AG08395 (cell line): ENCODE results near the gene LIPI.
"Not testable (repeated sequence)": the region's sequence is repeated elsewhere in the genome, so short reads cannot be mapped to it uniquely, and the experiment has no call there.

Experiments
- DNase-seq: peaks from one replicate; pipeline ENCODE4 v3.0.0; 2012; ENCODE audit warnings: mixed read lengths, low spot score

Gene LIPI

GRCh38 chr21:14116080-14116481, 94.7 kb downstream of the LIPI start:
- no peak for DNase-seq

GRCh38 chr21:14115646-14116045, 95.1 kb downstream of the LIPI start:
- DNase-seq: no peak

DNA sequence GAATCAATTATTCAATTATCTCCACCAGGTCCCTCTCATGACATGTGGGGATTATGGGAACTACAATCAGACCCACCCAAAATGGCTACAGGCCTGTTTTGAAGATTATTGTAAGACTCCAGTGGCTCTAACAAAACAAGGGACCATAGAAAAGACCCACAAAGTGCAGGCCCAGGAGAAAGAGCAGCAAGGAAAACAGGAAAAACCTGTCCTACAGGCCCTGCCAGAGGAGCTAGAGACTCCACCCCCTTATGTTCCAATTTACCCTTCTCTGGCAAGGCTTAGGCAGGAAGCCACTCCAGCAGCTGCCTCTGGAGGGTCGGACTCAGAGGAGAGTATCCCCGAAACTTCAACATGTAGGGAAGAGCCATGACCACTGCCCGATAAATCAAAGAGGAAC, 96.5 kb downstream of the LIPI start:
- no peak for DNase-seq

GRCh38 chr21:14104564-14104963, 106.2 kb downstream of the LIPI start:
- DNase-seq: not testable (repeated sequence)

GRCh38 chr21:14099570-14099969, 111.2 kb downstream of the LIPI start:
- no peak for DNase-seq

DNA sequence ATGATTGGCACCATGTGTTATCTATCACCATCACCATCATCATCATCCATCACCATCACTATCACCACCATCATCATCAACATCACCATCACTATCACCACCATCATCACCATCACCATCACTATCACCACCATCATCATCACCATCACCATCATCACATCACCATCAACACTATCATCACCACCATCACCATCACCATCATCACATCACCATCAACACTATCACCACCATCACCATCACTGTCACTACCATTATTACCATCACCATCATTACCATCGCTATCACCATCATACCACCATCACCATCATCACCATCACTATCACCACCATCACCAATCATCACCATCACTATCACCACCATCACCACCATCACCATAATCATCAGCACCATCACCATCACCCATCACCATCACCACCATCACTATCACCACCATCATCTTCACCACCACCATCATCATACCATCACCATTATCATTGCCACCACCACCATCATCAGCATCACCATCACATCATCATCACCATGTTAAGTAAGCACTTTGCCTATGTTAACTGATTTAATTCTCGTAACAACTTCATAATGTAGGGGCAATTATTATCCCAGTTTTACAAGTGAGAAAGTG, 112.8 kb downstream of the LIPI start:
- DNase-seq: no peak

GRCh38 chr21:14096577-14096976, 114.2 kb downstream of the LIPI start:
- DNase-seq: no peak

DNA sequence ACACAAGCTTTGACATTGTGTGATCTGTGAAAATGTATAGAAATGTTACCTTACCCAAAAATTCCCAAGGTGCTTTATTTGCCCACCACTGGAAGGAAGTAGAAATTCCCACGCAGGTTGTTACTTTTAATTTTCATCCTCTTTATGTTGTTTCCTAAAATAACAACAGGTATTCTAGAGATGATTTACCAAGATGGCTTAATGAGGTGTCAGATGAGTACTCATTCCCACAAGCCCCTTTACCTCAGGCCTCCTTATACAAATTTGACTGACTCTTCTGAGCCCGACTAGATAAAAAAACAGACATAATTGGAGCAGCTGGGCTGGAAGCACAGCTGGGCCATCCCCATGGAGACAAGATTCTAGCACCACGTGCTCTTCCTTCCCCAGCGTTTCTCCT, 114.6 kb downstream of the LIPI start:
- DNase-seq: no peak

DNA sequence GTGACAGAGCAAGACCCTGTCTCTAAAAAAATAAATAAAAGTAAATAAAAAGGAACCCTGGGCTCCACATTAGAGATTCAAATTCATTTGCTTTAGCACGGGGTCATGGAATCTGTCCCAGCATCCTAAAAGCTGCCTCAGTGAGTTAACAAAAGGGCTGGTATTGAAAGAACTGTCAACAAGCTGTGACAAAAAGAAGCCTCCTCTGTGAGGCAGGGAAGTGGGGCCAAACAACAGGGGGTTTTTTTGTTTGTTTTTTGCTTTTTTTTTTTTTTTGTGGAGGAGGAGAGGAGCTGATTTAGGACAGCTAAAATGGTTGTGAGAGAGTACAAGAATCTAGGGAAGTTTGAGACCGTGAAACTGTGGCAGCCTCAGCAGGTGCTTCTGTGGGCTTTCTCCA, 115.7 kb downstream of the LIPI start:
- DNase-seq: no peak

DNA sequence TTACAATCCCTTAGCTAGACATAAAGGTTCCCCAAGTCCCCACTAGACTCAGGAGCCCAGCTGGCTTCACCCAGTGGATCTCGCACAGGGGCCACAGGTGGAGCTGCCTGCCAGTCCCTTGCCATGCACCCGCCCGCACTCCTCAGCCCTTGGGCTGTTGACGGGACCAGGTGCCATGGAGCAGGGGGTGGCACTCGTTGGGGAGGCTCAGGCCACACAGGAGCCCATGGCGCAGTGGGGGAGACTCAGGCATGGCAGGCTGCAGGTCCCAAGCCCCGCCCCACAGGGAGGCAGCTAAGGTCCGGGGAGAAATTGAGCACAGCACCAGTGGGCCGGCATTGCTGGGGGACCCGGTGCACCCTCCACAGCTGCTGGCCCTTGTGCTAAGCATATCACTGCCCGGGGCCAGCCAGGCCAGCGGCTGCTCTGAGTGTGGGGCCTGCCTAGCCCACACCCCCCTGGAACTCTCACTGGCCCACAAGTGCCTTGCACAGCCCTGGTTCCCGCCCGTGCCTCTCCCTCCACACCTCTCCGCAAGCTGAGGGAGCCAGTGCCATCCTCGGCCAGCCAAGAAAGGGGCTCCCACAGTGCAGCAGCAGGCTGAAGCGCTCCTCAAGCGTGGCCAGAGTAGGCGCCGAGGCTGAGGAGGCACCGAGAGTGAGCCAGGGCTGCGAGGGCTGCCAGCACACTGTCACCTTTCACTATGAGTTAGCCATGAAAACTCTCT, 117.8 kb downstream of the LIPI start:
- no peak for DNase-seq

DNA sequence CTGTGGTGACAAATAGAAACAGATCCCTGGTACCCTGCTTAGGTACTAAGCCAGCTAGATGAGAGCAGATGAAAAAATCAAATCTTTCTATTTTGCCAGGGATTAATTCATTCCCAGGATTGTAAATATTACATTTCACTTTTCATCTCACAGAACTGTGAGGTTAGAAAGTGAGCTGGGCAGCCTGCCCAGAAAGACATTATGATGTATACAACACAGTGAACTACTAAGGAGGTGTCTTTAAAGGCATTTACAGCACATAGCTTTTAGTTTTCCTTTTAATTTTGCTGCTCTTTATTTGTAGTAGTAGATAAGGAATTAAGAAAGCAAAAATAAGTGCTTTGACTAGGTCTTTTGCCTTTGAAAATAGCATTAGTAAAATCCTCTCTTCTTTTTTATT, 120.6 kb downstream of the LIPI start:
- not testable (repeated sequence) for DNase-seq

- DNase-seq: no peak
Observed at GRCh38 chr21:14088391-14088790, 122.4 kb downstream of the LIPI start.

GRCh38 chr21:14086553-14086952, 124.2 kb downstream of the LIPI start:
- no peak for DNase-seq

- DNase-seq: no peak
Observed at GRCh38 chr21:14084701-14085100, 126.1 kb downstream of the LIPI start.

DNA sequence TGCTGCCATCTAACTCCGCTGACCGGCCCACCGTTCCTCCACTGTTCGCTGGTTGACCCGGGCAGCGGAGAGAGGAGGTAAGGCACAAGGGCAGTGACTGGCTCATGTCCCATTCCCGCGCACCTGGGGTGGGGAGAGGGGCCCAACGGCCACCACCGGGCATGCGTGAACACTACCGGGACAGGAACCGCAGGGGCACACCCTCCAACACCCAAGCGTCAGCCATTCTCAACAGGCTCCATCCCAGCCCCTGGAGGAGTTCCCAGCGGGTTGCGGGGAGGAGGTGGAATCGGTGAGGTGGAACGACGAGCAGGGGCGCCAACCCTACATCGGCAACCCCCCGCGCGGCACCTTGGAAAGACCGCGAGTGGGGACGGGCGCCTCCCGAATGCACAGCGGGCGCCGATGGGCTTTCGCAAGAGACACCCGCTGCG, 126.7 kb downstream of the LIPI start:
- DNase-seq: no peak

DNA sequence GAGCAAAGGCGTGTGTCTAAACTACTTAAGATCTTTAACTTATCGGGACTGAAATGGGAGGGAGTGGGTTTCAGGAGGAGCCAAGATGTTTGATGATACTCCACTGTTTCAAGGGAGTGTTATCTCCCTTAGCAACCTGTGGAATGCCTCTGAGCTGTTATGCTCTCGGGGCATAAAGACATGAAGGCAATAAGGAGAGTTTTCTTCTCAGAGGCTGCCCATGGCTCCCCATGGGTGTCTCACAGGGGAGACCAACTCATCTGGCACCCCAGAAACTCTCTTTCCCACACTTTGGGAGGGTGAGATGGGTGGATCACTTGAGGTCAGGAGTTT, 130.0 kb downstream of the LIPI start:
- no peak for DNase-seq

DNA sequence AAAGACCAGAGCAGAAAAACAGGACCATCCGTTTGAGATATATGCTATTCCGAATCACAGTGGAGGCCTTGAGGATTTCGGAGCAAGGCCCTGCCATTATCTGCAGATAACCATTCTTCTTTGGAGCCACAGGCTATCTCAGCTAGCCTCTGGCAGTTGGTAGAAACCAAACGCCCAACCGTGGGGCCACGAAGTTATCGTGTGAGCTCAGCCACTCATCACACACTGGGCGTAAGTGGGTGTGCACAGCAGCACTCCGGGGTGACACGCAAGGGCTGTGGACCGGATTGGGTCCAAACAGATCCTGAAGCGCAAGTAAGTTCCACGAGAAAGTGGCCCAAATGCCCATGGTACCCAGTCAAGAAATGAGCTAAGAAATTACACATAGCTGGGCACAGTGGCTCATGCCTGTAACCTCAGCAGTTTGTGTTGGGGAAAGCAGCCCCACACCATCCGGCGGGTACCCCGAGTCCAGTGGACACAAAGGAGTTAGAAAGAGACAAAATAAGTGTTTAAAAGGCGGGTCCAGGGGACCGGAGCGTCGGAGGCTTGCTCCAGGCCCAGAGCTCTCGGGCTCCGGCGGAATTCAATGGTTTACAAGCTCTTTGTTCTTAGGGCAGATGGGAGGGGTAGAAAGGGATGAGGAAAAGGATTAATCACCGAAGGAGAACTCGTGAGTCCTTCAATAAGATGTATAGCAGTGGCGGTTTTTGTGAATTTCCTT, 130.6 kb downstream of the LIPI start:
- no peak for DNase-seq

DNA sequence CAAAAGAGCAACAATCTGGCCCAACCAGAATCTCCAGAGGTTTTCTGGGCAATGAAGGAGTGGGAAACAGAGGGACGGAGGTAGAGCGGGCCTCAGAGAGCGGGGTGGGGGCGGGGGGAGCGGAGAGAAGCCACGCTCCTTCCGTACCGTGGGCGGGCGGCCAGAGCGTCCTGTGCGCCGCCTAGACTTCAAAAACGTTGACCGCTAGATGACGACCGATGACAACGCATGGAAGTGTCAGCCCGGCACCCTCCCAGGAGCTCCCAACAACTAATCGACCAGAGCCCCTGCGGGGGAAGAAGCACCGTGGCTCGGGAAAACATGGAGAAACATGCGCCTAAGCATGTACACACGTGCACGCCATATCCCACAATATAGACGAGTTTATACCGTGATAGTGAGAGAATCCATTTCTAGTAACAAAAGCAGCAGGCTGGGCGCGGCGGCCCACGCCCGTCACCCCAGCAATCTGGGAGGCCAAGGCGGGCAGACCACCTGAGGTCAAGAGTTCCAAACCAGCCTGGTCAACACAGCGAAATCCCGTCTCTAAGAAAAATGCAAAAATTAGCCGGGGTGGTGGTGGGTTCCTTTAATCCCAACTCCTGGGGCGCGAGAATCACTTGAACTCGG, 131.9 kb downstream of the LIPI start:
- DNase-seq: no peak

- no peak for DNase-seq
Observed at GRCh38 chr21:14076143-14076806, 134.5 kb downstream of the LIPI start.

- DNase-seq: no peak
Observed at GRCh38 chr21:14075346-14076142, 135.2 kb downstream of the LIPI start.

GRCh38 chr21:14074177-14074576, 136.6 kb downstream of the LIPI start:
- no peak for DNase-seq

DNA sequence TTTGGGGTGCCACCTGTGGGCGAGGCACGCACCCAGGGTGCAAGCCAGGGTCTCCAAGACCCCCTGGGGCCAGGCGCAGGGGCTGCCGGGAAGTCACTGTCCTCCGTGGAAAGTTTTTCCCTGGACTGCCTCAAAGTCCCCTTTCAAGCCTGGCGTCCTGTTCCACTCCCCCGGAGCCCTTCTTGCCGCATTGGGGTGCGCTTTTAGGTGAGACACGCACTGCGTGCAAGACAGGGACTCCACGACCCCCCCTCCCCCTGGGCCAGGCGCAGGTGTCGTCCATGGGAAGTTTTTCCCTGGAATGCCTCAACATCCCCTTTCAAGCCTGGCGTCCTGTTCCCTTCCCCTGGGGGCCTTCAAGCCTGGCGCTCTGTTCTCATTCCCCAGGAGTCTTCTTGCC, 137.1 kb downstream of the LIPI start:
- no peak for DNase-seq
